PFSK-1 (cell line): ENCODE measurements around the gene PSEN2.

Experiments
- FOXP2 ChIP-seq: optimal IDR thresholded peaks from 2 replicates; pipeline ENCODE3; 2011; ENCODE audit warnings: borderline replicate concordance, control low read depth, inconsistent platforms; ENCODE audit not compliant: insufficient read depth; ENCODE audit errors: extremely low read length, extremely low read depth
- POLR2AphosphoS5 ChIP-seq: IDR thresholded peaks from 2 replicates; pipeline ENCODE4 v1.6.1; 2012; ENCODE audit warnings: low read depth, mild to moderate bottlenecking, control low read depth, low read length, moderate library complexity
- SIN3A ChIP-seq: IDR thresholded peaks from 2 replicates; pipeline ENCODE4 v1.6.1; 2012; ENCODE audit warnings: mild to moderate bottlenecking, low read length, moderate library complexity, borderline replicate concordance; ENCODE audit not compliant: insufficient read depth
- TAF1 ChIP-seq: IDR thresholded peaks from 2 replicates; pipeline ENCODE4 v1.6.1; 2012; ENCODE audit warnings: low read length, control low read depth, borderline replicate concordance; ENCODE audit not compliant: insufficient read depth
- TF ChIP-seq, protein P1 (sequence below), 2 experiments: IDR thresholded peaks; 2 replicates each; pipeline versions ENCODE4 v1.6.1 to v1.8.0; 2011 to 2012; ENCODE audit warnings: low read depth in 2 of 2, low read length in 2 of 2, control low read depth in 1 of 2, inconsistent platforms in 1 of 2, mild to moderate bottlenecking in 1 of 2, moderate library complexity in 1 of 2; ENCODE audit not compliant: insufficient read depth in 1 of 2

PSEN2 gene

DNA sequence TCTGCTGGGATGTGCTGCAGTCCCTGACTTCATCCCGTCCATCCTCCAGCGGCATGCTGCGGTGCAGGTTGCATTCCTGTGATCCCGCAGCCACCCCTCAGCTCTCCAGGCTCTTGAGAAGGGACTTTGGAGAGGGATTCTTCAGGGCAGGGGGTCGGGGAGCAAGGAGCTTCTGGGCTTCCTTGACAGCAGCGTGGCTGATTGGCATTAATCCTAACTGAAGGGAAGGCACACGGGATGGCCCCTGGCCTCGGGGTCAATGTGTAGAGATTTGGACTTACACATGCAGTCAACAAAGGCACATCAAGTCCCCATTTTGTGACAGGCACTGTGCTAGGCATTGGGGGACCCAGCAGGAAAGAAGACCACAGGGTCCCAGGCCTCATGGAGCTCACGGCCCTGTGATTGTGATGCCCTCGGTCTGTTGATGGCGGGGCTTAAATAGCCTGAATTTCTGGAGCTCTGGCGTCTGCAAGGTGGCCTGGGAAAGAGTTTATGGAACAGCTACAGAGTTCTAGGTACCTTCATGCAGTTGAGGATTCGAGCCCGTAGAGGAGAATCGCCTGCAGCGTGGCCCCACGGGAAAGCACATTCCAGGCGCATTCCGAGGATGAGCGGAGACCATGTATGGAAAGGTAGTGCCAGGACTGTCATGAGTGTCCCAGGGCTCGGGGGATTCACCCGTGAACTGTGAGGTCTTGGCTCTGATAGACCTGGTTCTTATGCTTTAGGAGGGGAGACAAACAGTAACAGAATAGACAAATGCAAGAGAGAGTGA, 20.1 kb downstream of the PSEN2 start:
- TF ChIP-seq TAF1 (no peak), POLR2AphosphoS5 (no peak), FOXP2 (no peak), SIN3A (no peak)
- TF ChIP-seq, protein P1, sequence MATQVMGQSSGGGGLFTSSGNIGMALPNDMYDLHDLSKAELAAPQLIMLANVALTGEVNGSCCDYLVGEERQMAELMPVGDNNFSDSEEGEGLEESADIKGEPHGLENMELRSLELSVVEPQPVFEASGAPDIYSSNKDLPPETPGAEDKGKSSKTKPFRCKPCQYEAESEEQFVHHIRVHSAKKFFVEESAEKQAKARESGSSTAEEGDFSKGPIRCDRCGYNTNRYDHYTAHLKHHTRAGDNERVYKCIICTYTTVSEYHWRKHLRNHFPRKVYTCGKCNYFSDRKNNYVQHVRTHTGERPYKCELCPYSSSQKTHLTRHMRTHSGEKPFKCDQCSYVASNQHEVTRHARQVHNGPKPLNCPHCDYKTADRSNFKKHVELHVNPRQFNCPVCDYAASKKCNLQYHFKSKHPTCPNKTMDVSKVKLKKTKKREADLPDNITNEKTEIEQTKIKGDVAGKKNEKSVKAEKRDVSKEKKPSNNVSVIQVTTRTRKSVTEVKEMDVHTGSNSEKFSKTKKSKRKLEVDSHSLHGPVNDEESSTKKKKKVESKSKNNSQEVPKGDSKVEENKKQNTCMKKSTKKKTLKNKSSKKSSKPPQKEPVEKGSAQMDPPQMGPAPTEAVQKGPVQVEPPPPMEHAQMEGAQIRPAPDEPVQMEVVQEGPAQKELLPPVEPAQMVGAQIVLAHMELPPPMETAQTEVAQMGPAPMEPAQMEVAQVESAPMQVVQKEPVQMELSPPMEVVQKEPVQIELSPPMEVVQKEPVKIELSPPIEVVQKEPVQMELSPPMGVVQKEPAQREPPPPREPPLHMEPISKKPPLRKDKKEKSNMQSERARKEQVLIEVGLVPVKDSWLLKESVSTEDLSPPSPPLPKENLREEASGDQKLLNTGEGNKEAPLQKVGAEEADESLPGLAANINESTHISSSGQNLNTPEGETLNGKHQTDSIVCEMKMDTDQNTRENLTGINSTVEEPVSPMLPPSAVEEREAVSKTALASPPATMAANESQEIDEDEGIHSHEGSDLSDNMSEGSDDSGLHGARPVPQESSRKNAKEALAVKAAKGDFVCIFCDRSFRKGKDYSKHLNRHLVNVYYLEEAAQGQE (IDR thresholded peaks at IDR 0.05; ENCODE audit: insufficient read depth in 1 of 2, low read depth in 2 of 2, low read length in 2 of 2), result no peak

DNA sequence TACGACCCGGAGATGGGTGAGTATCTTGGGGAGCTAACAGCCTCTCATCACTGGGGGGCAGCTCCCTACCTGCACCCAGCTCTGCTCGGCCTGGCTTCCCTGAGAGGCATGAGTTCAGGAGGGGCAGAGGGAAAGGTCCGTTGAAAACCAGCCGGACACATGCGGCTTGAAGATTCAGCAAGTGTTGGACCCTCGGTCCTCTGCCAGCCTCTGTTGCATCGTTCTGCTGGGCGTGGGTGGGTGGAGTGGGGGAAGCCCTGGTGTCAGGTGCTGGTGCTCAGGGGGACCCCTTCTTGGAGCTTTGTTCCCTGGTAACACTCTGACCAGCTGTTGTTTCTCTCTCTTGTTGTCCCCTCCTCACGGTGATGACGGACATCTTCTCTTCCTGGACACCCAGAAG, 20.9 kb downstream of the PSEN2 start:
- TF ChIP-seq POLR2AphosphoS5 (no peak), FOXP2 (no peak), SIN3A (no peak)

DNA sequence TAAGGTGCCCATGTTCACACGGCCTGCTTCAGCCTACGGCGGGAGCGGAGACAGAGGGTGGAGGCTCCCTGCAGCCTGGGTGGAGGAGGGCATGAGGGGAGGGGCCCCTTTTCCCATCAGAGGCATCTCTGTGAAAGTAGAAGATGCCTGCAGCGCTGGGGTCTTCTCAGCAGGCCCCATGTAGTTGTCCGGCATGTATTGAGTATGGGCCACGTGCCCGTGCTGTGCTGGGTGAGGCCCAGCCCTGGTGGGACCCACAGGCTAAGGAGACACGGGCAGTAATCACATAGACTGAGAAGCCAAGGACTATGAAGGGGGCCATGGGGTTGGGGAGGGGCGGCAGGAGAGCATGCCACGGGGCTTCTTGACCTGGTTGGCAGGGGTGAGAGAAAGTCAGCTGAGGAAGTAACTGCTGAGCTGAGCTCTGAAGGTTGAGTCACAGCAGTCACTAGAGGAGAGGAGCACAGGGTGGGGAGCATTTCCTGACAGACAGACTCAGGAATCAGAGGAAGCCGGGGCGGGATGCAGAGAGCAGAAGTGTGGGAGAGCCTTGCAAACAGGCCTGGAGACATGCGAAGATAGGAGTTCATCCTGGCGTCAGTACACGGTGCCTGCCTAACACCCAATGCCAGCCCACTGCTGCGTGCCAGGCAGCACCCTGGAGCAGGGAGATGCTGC, 21.6 kb downstream of the PSEN2 start:
- TF ChIP-seq FOXP2 (no peak), TAF1 (no peak), POLR2AphosphoS5 (no peak), SIN3A (no peak)
- TF ChIP-seq, protein P1 (IDR thresholded peaks at IDR 0.05; ENCODE audit: insufficient read depth in 1 of 2, low read depth in 2 of 2, low read length in 2 of 2), result no peak

DNA sequence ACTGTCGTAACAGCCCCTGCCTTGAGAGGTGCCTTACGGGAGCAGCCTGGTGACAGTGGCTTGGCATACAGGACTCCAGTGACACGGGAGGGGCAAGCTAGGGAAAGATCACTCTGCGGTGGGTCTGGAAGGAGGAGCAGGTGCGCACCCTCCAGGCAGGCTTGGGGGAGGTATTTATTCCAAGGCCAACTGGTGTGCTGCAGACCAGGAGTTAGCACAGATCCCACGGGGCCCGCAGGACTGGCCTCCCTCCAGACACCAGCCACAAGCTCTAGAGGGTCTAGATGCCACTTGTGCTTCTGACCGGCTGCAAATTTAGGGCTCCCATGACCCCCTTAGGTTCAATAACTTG, 22.1 kb downstream of the PSEN2 start:
- TF ChIP-seq TAF1, result no peak
- TF ChIP-seq SIN3A, result no peak
- TF ChIP-seq FOXP2, result no peak
- TF ChIP-seq, protein P1 (IDR thresholded peaks at IDR 0.05; ENCODE audit: insufficient read depth in 1 of 2, low read depth in 2 of 2, low read length in 2 of 2), result no peak
- no peak for TF ChIP-seq POLR2AphosphoS5

DNA sequence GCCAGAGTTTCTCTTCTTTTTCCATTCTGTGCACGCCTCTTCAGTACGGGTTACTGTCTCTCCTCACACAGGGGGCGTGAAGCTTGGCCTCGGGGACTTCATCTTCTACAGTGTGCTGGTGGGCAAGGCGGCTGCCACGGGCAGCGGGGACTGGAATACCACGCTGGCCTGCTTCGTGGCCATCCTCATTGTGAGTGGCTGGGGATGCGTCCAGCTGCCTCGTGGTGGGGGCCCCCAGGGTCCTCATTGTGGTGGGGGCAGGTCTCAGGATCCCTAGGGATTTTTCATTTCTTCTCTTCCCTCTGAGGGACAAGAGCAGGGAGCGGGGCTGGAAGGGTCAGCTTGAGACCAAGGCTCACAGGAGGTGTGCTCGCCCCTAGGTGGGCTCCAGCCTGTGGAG, 23.5 kb downstream of the PSEN2 start:
- no peak for TF ChIP-seq TAF1
- TF ChIP-seq FOXP2, result no peak
- TF ChIP-seq POLR2AphosphoS5, result no peak
- TF ChIP-seq, protein P1 (IDR thresholded peaks at IDR 0.05; ENCODE audit: insufficient read depth in 1 of 2, low read depth in 2 of 2, low read length in 2 of 2), result no peak
- TF ChIP-seq SIN3A, result no peak

DNA sequence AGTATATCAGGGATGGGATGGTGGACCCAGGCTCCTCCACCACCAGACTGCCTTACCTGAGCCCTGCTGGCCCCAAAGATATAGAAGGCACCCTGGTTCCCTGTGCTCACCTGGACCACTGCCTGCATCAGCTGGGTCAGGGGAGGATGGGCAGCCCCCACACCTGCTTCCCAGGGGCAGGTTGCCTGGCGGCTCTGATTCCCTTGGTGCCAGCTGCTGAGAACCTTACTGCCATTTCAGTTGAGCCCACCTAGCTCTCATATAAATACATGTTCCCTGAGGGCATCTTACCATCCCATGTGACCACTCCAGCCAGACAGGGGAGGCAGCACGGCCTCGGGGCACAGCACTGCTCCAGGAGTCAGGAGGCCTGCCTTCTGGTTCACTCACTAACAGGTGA, 24.4 kb downstream of the PSEN2 start:
- TF ChIP-seq FOXP2, result no peak
- no peak for TF ChIP-seq SIN3A
- no peak for TF ChIP-seq TAF1
- TF ChIP-seq POLR2AphosphoS5, result no peak
- TF ChIP-seq, protein P1 (IDR thresholded peaks at IDR 0.05; ENCODE audit: insufficient read depth in 1 of 2, low read depth in 2 of 2, low read length in 2 of 2), result no peak
